Endometrial microvascular endothelial cells (primary cell): ENCODE measurements around the gene KRTAP21-3. TPM values are rescaled to one million over a fixed set of nuclear protein-coding genes. Genes with fewer than 3 reads are reported as not detected.
"Not testable (repeated sequence)": the region's sequence is repeated elsewhere in the genome, so short reads cannot be mapped to it uniquely, and the experiment has no call there.

Experiments used
- in situ Hi-C: cut with HindIII; loops from 2 replicates; pipeline ENCODE4 v1.10.0; 2017; ENCODE audit warnings: low sequenced_read_pairs, low pct_unique_long_range_greater_than_20kb; ENCODE audit errors: inconsistent ontology term
- total RNA-seq: library from RNA; depleted of rRNA; stranded (reverse); fragments of >200 nt; gene quantifications from one replicate; pipeline ENCODE4 v1.2.3, GENCODE V29; 2015; ENCODE audit errors: inconsistent ontology term

The KRTAP21-3 gene
- total RNA-seq: not detected

GRCh38 chr21:30718239-30718909 is at the start of gene KRTAP21-3:
TSS of gene KRTAP21-3 (minus strand) at chr21:30718777. CDS start at chr21:30718759, 18 bp downstream.
- in situ Hi-C loops: no loop called here

DNA sequence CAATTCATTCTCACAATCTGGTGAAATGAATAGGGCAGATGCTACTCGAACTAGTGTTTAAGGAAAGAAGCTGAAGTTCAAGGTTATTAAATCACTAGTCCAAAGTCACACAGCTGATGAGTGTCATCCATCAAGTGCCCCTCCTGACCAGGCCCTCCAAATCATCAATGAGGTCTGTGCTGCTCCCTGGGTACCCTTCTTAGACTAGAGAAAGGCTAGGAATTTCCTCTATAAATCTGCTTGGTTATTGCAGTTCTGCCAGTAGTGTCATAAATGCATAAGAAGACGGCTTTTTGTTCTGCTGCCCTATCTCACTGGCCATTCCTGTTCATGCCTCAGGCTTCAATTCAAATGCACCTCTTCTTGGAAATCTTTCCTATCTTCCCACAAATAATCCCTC is 42.2 kb upstream of the KRTAP21-3 start:
- in situ Hi-C loops: no loop called here

DNA sequence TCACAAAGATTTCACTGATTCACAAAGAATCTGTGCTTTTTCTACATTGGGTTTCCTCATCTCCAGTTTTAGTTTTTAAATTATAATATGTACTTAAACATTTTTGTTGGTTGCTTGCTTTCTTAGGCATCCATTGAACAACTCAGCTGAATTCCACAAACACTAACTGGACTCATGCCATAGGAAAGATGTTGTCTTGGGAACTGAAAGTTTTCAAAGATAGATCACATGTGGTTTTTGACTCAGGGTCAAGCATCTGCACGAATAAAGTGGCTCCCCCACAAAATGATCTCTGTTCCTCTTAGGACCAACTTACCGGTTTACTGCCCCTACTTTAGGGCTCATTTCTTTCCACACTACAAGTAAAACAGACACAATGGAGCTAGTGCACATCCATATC is 39.7 kb upstream of the KRTAP21-3 start:
- in situ Hi-C loops: no loop called here

DNA sequence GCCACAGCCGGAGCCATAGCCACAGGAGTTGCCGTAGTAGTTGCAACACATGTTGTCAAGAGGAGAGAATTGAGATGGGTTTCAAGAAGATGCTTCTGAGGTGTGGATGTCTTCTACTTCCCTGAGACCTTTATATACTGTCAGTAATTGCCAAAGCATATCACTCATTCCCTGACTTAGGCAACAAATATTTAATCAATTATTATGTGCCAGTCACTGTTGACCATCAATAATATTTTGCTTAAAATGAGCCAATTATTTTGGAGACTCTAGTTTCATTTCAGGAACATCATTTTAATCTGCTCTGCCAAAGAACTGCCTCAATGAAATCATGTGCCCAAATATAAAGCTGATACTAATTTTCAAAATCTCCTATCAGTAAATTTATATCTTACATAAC is 36.8 kb upstream of the KRTAP21-3 start, which contains the start of gene KRTAP21-1:
Gene KRTAP21-1 (minus strand): TSS at position 101 of the 400 bp plus-strand sequence. CDS start 50 bp downstream, at position 51.
- in situ Hi-C loops: not testable (repeated sequence)

DNA sequence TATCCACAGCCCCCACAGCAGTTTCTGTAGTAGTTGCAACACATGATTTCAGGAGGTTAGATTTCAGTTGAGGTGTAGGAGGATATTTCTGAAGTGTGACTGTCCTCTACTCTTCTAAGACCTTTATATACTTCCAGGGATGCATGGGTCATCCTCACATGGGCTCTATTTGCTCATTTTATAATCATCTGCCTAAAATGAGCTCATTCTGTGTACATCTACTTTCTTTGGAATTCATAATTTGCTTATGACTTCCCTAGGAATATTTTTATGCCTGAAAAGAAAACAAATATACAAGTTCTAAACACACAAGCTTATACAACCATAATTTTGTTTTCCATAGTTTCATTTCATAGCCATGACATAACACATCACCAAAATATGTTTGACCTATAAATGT is 28.6 kb upstream of the KRTAP21-3 start, which contains the start of gene KRTAP21-2:
Gene KRTAP21-2 (minus strand): TSS at position 101 of the 400 bp plus-strand sequence. CDS start 57 bp downstream, at position 44.
- in situ Hi-C loops: no loop called here

DNA sequence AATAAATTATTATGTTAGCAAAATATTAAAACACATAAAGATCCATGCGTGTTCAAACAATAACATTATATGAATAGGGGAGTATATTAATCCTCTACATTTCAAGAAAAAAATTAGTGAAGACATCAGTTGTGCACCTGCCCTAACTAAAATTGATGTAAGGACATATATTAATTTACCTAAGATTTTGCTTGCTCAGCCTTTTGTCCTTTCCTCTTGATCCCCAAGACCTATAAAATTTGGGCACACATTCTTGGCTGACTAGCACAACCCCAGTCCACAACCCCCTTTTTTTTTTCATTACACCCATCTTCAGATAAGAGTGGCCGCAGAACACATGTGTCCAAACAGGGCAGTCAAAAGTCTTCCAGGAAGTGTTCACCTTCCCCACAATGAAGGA is 21.9 kb upstream of the KRTAP21-3 start:
- in situ Hi-C loops: no loop called here

- in situ Hi-C loops: no loop called here
These were observed 14.4 kb upstream of the KRTAP21-3 start for GRCh38 chr21:30733026-30733425.

DNA sequence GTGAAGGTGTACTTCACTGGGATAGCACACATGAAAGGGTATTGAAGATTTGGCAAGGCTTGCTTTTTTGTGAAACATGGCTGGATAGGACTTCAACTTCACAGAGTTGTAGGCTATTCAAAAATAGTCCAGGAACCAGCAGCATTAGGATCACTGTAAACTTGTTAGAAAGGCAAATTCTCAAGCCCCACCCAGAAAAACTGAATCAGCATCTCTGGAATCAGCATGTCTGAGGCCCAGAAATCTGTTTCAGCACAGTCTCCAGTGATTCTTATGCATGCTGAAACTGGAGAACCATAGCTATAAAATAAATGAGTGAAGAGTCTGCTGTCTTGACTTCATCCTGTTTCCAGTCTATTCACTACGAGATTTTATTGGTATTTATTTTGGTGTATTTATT is 8.1 kb upstream of the KRTAP21-3 start:
- in situ Hi-C loops: no loop called here

DNA sequence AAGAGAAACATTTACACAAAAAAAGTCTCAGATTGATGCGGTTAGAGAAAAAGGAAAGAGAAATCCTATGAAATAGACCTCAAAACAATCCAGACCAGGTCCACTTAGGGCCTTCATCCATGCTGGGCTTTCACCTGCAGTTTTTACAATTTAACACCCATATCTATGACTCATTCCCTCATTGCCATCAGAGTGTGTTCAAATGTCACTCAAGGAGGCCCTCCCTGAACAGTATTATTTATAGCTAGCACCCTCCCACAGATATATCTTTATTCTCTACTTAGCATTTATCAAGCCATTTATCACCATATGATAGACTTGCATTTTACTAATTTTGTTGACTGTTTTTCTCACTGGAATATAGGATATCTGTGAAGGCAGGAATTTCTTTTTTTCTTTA is 824 bp upstream of the KRTAP21-3 start:
- in situ Hi-C loops: no loop called here

- in situ Hi-C loops: no loop called here
These were observed 1.5 kb downstream of the KRTAP21-3 start for GRCh38 chr21:30717105-30717504.

DNA sequence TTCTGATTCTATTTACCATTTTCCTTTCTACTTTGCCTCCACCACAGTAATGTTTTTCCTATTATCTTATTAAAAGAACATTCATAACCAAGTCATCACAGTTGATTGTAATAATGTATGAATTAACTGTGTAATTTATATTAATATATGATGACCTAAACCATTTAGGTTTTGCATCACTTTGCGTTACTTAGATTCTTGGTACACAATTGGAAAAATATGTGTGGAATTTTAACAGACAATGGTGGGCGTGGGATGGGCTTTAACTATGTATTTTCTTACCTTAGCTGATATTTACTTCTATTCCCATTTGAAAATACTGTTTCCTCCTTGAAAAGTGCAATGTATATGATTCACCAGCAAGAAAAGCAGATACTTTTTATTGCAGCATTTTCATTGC is 3.6 kb downstream of the KRTAP21-3 start:
- in situ Hi-C loops: no loop called here

- in situ Hi-C loops: no loop called here
These were observed 4.1 kb downstream of the KRTAP21-3 start for GRCh38 chr21:30714456-30714855.

DNA sequence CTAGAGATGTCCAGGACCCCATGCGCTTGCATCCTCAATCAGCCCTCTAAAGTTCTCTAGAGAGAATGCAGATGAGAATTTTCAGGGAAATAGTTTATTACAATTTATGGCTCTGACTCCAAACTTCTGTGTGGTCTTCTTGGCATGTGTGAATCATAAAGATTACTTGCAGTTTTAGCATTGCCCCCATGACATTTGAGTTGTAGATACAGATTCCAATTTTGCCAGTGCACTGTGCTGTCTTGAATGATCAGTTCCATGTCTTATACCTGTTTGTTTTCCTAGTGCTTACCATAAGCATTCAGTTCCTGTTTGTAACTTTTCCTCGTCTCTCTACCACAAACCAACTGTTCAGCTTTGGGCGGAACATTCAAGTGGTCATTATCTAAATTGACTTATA is 4.8 kb downstream of the KRTAP21-3 start:
- in situ Hi-C loops: no loop called here

GRCh38 chr21:30710499-30710898 is 8.1 kb downstream of the KRTAP21-3 start:
- in situ Hi-C loops: no loop called here

GRCh38 chr21:30707409-30707808 is 11.2 kb downstream of the KRTAP21-3 start:
- in situ Hi-C loops: no loop called here

- in situ Hi-C loops: no loop called here
These were observed 22.6 kb downstream of the KRTAP21-3 start for GRCh38 chr21:30695956-30696355.

- in situ Hi-C loops: no loop called here
These were observed 28.8 kb downstream of the KRTAP21-3 start for GRCh38 chr21:30689822-30690221.

DNA sequence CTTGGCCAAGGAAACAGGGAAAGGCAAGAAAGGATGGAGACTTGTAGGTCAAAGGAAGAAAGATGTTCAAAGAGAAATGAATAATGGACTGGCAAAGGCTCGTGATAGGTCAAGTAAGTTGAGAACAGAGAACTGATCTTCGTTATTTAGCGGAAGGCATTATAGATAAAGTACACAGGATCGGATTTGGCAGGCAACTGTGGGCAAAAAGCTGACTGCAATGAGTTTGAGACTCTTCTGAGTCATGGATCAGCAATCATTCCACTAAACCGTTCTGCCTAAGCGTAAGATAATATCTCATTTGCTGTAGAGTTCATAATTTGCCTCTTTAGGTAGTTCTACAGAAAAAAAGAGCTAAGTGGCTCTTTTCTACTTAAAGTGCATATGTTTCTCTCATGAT is 34.1 kb downstream of the KRTAP21-3 start:
- in situ Hi-C loops: no loop called here

DNA sequence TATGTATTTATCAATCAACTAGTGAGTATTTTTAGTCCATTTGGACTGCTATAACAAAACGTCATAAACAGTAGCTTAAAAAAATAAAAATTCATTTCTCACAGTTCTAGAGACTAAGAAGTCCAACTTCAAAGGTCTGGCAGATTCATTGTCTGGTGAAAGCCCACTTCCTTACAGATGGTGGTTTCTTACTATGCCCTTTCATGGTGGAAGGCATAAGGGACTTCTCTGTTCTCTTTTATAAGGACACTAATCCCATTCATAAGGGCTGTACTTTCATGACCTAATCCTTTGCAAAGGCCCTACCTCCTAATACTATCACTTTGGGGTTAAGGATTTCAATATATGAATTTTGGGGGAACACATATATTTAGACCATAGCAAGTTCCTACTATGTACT is 38.0 kb downstream of the KRTAP21-3 start:
- in situ Hi-C loops: no loop called here

DNA sequence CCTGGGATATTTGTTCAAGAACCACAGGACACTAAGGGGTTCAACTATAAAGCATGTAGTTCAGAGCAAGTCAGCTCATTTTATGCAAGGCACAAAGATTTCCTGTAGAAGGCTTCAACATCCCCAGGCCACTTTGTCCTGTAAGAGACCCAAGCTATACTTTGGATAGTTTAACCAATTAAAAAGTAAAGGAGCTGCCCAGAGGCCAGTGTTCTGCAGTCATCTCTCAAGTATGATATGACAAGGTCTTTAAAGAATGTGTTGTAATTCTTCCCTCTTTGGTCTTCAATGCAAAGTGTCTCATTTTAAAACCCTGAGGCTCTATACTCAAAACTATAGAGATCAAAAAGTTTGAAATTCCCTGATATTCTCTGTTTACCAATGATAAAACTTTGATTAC is 41.8 kb downstream of the KRTAP21-3 start:
- in situ Hi-C loops: no loop called here

- in situ Hi-C loops: no loop called here
These were observed 44.3 kb downstream of the KRTAP21-3 start for GRCh38 chr21:30674312-30674711.
